Cardiac fibroblast (primary cell): ENCODE data around the gene B3GAT1.

Source experiments
- DNase-seq, 2 donors: peaks; one replicate each; pipeline versions ENCODE4 v3.0.0 to v3.0.0-alpha.2; 2010; ENCODE audit warnings: low read depth in 2 of 2
- H3K4me3 ChIP-seq, 2 donors: replicated peaks in 1 of 2; 1 replicate in 1 of 2; 2 replicates in 1 of 2; pipeline ENCODE4 v1.5.1; 2011; ENCODE audit warnings: low read depth in 2 of 2, low read length in 2 of 2, mild to moderate bottlenecking in 2 of 2, moderate library complexity in 1 of 2
- CTCF ChIP-seq: IDR thresholded peaks from one replicate; pipeline ENCODE4 v1.5.1; 2011; ENCODE audit warnings: low read depth, mild to moderate bottlenecking, low read length, inconsistent platforms

The B3GAT1 gene

DNA sequence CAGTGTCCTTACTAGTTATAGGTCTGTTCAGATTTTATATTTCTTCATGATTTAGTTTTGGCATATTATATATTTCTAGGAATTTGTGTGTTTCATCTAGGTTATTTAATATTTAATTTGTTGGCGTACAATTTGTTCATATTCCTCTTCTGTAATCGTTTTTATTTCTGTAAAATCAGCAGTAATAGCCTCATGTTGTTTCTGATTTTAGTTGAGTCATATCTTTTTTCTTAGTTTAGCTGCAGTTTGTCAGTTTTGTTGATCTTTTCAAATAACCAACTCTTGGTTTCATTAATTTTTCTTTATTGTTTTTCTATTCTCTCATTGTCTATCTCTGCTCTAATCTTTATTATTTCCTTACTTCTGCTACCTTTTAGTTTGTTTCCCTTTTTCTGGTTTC is 59.9 kb downstream of the B3GAT1 start:
- H3K4me3 ChIP-seq, result no peak overlapping the region
- no peak for DNase-seq
- TF ChIP-seq CTCF, result no peak

- no peak overlapping the region for H3K4me3 ChIP-seq
- DNase-seq, result no peak
These were observed 61.7 kb downstream of the B3GAT1 start for GRCh38 chr11:134350381-134350780.

GRCh38 chr11:134349802-134350355 is 62.2 kb downstream of the B3GAT1 start:
- DNase-seq, result no peak
- H3K4me3 ChIP-seq, result no peak overlapping the region
- no peak for TF ChIP-seq CTCF

More at GRCh38 chr11:134350381-134350780, 61.7 kb downstream of the B3GAT1 start:
- TF ChIP-seq CTCF, result no peak

- H3K4me3 ChIP-seq, result no peak overlapping the region
- TF ChIP-seq CTCF, result no peak
- DNase-seq, result no peak
These were observed 62.8 kb downstream of the B3GAT1 start for GRCh38 chr11:134349109-134349801.

GRCh38 chr11:134347441-134347840 is 64.6 kb downstream of the B3GAT1 start:
- TF ChIP-seq CTCF, result no peak
- no peak overlapping the region for H3K4me3 ChIP-seq

DNA sequence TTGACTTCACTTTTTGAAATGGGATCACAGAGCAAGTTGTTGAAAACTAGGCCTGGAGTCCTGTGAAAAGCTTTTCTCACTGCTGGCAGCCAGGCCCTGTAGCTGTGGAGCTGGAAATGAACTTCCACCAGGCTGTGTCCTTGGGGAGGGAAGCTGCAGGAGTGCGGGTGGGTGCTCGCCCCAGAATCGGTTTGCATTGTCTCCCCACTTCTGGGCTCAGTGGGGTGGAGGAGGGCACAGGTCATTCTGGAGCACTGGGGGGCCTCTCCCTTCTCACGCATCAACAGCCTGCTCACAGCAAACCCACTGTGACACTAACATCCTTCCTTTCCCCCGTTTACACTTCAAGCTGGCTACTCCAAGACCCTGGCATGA is 65.1 kb downstream of the B3GAT1 start:
- no peak for DNase-seq
- no peak overlapping the region for H3K4me3 ChIP-seq
- no peak for TF ChIP-seq CTCF

More at GRCh38 chr11:134347441-134347840, 64.6 kb downstream of the B3GAT1 start:
- DNase-seq, result no peak
